CD4-positive, alpha-beta T cell treated with Interleukin-6 for 4 hours (primary cell): ENCODE data around the gene VAPB.
"Not testable (repeated sequence)": the region's sequence is repeated elsewhere in the genome, so short reads cannot be mapped to it uniquely, and the experiment has no call there.

Experiments
- DNase-seq: peaks from one replicate; pipeline ENCODE4 v3.0.0-alpha.2; 2020; ENCODE audit warnings: mixed read lengths

The VAPB gene

GRCh38 chr20:58388882-58389323 lies at the start of gene VAPB:
TSS of gene VAPB (plus strand) at chr20:58389229. CDS start at chr20:58389460, 231 bp downstream.
- DNase-seq: peak; percentile 96

GRCh38 chr20:58339741-58340140 lies 49.3 kb upstream of the VAPB start:
- no peak for DNase-seq

GRCh38 chr20:58340151-58340550 lies 48.9 kb upstream of the VAPB start:
- no peak for DNase-seq

GRCh38 chr20:58340853-58341252 lies 48.2 kb upstream of the VAPB start:
- DNase-seq: no peak

- DNase-seq: no peak
Measured at GRCh38 chr20:58342104-58342945, 46.7 kb upstream of the VAPB start.

- no peak for DNase-seq
Measured at GRCh38 chr20:58344741-58345140, 44.3 kb upstream of the VAPB start.

GRCh38 chr20:58349570-58349969 lies 39.5 kb upstream of the VAPB start:
- no peak for DNase-seq

GRCh38 chr20:58352468-58352867 lies 36.6 kb upstream of the VAPB start:
- DNase-seq: no peak

GRCh38 chr20:58359441-58359840 lies 29.6 kb upstream of the VAPB start:
- no peak for DNase-seq

GRCh38 chr20:58360936-58361335 lies 28.1 kb upstream of the VAPB start:
- no peak for DNase-seq

GRCh38 chr20:58361481-58362205 lies 27.4 kb upstream of the VAPB start:
- no peak for DNase-seq

GRCh38 chr20:58362206-58362516 lies 26.9 kb upstream of the VAPB start:
- DNase-seq: no peak

- no peak for DNase-seq
Measured at GRCh38 chr20:58362970-58363369, 26.1 kb upstream of the VAPB start.

GRCh38 chr20:58366866-58367265 lies 22.2 kb upstream of the VAPB start:
- DNase-seq: no peak

GRCh38 chr20:58372806-58373205 lies 16.2 kb upstream of the VAPB start:
- DNase-seq: no peak

GRCh38 chr20:58373296-58373695 lies 15.7 kb upstream of the VAPB start:
- not testable (repeated sequence) for DNase-seq

- DNase-seq: no peak
Measured at GRCh38 chr20:58374027-58374850, 14.8 kb upstream of the VAPB start.

GRCh38 chr20:58374906-58375758 lies 13.9 kb upstream of the VAPB start:
- DNase-seq: no peak

GRCh38 chr20:58375759-58376352 lies 13.2 kb upstream of the VAPB start:
- DNase-seq: no peak

- DNase-seq: no peak
Measured at GRCh38 chr20:58377017-58377416, 12.0 kb upstream of the VAPB start.

GRCh38 chr20:58377766-58378401 lies 11.1 kb upstream of the VAPB start:
- DNase-seq: no peak
